K562 (cell line): ENCODE measurements around the gene TTC39A.

Experiments
- POLR3A ChIP-seq: IDR thresholded peaks from 2 replicates; pipeline ENCODE4 v1.6.1; 2011; ENCODE audit warnings: borderline replicate concordance, mild to moderate bottlenecking, moderate library complexity; ENCODE audit not compliant: insufficient read length, insufficient read depth; ENCODE audit errors: extremely low read depth
- TAF1 ChIP-seq: IDR thresholded peaks from 2 replicates; pipeline ENCODE4 v1.6.1; 2011; ENCODE audit warnings: mild to moderate bottlenecking, low read length, moderate library complexity; ENCODE audit not compliant: insufficient read depth, control insufficient read depth, severe bottlenecking; ENCODE audit errors: extremely low read depth

- TF ChIP-seq TAF1 (no peak), POLR3A (no peak)
Observed at GRCh38 chr1:51266181-51266580, 64.2 kb downstream of the TTC39A start.
